Left cardiac atrium (tissue), 4 donors: ENCODE results near the gene SLC25A45. TPM values are rescaled to one million over a fixed set of nuclear protein-coding genes. Genes with fewer than 3 reads are reported as not detected.

Experiments used
- ATAC-seq, 2 donors: fragments of 200-7000 bp; cut with Tn5 transposase; one replicate each; pipeline ENCODE4 v1.9.1; 2020; ENCODE audit warnings: mild to moderate bottlenecking in 2 of 2, moderate library complexity in 2 of 2
- DNase-seq: peaks from one replicate; pipeline ENCODE4 v3.0.0-alpha.2; 2020
- intact Hi-C, 2 donors: fragments of 100-400 bp; cut with DNase I; formaldehyde crosslinking; loops; one replicate each; pipeline versions ENCODE4 v1.14.1 to v1.15.1; 2022 to 2023
- total RNA-seq, 2 donors: library from RNA; stranded (reverse); fragmentation: NEBNext Ultra II Directional; extraction: Animal tissue kit (Norgen Biotek cat#: 25700); gene quantifications; one replicate each; pipeline ENCODE4 v1.2.1, GENCODE V29; 2021
- donor health status: DM: no; HTN: yes; CAD: no.
- donor health status: DM: no; HTN: yes; CAD: no; lungs with severe emphysema.
- donor health status: DM: yes; HTN: yes; CAD: no.
- donor health status: Dilated cardiomyopathy.

The SLC25A45 gene
- total RNA-seq, 2 donors from 2014 or later = 4.1 to 7.2 TPM

DNA sequence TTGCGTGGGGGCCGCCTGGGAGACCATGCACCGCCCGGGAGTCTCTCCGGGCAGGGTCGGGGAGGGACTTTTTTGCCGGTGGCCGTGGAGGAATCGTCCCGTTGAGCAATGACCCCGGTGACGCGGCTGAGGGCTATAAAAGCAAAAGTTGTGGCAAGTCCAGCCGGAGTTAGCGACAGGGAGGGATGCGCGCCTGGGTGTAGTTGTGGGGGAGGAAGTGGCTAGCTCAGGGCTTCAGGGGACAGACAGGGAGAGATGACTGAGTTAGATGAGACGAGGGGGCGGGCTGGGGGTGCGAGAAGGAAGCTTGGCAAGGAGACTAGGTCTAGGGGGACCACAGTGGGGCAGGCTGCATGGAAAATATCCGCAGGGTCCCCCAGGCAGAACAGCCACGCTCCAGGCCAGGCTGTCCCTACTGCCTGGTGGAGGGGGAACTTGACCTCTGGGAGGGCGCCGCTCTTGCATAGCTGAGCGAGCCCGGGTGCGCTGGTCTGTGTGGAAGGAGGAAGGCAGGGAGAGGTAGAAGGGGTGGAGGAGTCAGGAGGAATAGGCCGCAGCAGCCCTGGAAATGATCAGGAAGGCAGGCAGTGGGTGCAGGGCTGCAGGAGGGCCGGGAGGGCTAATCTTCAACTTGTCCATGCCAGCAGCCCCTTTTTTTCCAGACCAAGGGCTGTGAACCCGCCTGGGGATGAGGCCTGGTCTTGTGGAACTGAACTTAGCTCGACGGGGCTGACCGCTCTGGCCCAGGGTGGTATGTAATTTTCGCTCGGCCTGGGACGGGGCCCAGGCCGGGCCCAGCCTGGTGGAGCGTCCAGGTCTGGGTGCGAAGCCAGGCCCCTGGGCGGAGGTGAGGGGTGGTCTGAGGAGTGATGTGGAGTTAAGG is 40.4 kb upstream of the SLC25A45 start, which contains the start of gene NEAT1:
Gene NEAT1 (plus strand): TSS at position 166 of the 883 bp plus-strand sequence.
- intact Hi-C loops = loop anchor here in 1 of 2 donors (2.0 to 5.0 kb wide), 2 partner anchors 49 to 74 kb away; no protein-coding TSS in a partner anchor
- DNase-seq (peak; percentile 95), ATAC-seq (peak; percentile 14 to 31)

DNA sequence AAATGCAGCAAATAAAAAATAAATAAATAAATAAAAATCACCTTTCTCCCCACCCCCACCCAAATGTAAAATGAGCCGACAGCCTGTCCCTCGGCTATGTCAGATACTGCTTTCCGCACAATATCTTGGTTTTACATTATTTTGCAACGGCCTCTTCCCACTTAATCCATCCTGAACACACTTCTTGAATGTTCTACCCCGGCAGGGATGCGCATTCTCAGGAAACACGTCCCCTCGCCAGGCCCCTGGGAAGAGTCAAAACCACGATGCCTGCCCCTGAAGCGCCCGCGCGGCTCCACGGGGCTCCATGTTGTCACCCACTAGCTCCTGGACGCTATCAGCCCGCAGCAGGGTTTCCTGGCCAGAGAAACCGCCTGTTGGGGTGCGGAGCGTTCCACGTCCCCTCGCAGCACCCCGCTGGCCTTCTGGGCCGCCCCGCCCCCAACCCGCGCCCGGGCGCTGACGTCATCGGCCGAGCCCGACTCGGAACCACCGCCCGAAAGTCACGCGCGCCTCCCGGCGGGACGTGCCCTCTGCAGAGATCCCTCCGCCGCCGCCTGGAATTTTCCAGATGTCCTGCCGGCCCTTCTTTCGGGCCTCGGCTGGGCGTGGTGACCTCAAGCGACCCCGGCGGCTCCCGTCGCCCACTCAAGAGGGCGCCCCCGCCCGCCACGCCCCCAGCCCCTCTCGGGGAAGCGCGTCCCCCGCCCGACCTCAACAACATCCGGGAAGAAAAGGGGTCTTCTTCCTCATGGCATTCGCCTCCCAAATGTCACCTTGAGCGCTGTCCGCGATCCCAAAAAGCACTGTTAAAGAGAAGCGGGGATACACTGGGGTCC is 39.6 kb upstream of the SLC25A45 start:
- intact Hi-C loops = loop anchor here in 1 of 2 donors (2.0 to 5.0 kb wide), 2 partner anchors 50 to 75 kb away; no protein-coding TSS in a partner anchor

DNA sequence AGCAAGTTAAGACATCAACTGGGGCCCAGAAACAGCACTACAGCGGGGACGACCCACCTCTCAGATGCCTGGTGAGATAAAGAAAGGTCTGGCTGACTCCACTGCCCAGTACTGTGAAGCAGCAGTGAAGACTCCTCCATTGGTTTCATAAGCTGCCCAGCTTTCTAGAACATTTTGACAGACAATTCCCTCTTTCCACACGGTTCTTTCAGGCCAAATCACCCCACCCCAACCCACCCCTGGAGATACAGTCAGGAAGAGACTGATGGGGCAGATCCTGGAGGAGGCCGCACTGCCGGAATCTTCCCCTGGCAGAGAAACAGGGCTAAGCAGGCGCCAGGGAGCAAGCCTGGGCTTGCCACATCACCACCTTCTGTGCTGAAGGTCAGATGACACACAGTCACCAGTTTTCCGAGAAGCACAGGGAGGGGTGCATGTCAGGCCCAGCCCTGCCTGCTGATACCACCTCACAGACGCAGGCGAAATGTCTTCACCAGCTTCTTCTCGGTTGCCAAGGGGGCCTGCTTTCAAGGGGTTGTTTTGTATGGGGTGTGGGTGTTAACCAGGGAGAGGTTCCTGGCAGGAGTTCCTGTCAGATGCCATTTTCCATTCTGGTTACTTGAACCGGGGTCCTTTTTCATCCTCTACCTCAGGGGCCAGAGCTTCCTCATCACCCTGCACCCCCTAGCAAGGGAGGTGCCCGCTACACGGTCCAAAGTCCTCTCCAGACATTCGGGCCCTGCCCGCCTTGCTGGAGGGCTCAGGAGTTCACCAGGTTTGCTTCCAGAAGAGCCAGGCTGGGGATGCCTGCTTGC is 38.7 kb upstream of the SLC25A45 start:
- peak; percentile 39 to 52 for ATAC-seq
- peak; percentile 96 for DNase-seq
- intact Hi-C loops = loop anchor here in 1 of 2 donors (5.0 kb wide), 1 partner anchor 51 kb away; no protein-coding TSS in a partner anchor

More for the DNA sequence above, 39.6 kb upstream of the SLC25A45 start:
- DNase-seq (peak; percentile 99), ATAC-seq (peak; percentile 44 to 53)

DNA sequence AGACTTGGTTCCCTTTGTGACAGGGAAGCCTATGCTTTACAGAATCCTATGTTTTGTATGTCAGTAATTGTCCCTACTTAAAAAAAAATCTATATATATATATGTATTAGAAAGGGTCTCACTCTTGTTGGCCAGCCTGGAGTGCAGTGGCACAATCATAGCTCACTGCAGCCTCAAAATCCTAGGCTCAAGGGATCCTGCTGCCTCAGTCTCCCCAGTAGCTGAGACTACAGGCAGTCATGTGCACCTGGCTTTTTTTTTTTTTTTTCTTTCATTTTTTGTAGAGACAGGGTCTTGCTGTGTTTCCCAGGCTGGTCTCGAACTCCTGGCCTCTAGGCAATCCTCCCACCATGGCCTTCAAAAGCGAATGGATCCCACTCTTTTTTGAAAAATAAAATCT is 38.1 kb upstream of the SLC25A45 start:
- ATAC-seq (no peak), DNase-seq (no peak)
- intact Hi-C loops = loop anchor here in 1 of 2 donors (5.0 kb wide), 1 partner anchor 52 kb away; no protein-coding TSS in a partner anchor

DNA sequence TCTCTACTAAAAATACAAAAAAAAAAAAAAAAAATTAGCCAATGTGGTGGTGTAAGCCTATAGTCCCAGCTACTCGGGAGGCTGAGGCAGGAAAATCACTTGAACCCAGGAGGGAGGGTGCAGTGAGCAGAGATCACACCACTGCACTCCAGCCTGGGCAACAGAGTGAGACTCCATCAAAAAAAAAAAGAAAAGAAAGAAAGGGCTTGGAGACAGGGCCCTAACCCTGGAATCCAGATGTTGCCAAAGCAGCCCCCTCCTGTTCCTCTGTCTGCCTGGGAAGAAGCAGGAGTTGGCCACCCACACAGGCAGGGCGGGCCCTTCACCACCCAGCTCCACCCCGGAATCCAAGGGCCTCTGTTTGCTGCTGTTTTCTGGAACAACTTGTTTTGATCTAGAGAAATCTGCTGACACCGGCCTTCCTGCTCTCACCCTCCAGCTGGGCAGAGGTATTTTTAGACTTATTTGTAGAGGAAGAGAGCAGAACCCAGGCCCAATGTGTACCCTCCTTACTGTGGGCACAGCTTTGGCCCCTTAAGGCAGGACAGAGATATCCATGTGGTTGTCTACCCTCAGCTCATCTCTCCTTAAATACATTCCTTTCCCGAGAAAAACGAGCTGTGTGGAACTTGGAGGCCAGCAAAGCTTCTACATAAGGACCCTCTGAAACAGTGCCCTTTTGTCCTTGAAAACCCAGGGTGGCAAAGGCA is 37.5 kb upstream of the SLC25A45 start:
- intact Hi-C loops = loop anchor here (5.0 kb wide), 3 partner anchors 38 to 87 kb away; partner anchors contain the start of gene SLC25A45 (in 1 of the 2)
- ATAC-seq (peak; percentile 23 to 40), DNase-seq (peak; percentile 93)

DNA sequence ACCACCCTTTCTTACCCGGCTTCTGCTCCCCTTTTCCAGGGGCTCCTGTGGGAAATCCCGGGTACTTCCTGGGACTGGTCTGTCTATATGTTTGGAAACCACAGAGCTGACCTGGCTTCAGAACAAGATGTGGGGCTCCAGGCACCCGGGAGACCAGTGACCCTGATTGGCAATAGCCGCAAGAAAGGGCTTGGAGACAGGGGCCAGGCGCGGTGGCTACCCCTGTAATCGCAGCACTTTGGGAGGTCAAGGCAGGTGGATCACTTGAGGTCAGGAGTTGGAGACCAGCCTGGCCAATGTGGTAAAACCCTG is 37.0 kb upstream of the SLC25A45 start:
- ATAC-seq (no peak), DNase-seq (peak; percentile 39)
- intact Hi-C loops = loop anchor here (5.0 kb wide), 2 partner anchors 37 to 88 kb away; partner anchors contain the start of gene SLC25A45 (in 1 of the 2)

DNA sequence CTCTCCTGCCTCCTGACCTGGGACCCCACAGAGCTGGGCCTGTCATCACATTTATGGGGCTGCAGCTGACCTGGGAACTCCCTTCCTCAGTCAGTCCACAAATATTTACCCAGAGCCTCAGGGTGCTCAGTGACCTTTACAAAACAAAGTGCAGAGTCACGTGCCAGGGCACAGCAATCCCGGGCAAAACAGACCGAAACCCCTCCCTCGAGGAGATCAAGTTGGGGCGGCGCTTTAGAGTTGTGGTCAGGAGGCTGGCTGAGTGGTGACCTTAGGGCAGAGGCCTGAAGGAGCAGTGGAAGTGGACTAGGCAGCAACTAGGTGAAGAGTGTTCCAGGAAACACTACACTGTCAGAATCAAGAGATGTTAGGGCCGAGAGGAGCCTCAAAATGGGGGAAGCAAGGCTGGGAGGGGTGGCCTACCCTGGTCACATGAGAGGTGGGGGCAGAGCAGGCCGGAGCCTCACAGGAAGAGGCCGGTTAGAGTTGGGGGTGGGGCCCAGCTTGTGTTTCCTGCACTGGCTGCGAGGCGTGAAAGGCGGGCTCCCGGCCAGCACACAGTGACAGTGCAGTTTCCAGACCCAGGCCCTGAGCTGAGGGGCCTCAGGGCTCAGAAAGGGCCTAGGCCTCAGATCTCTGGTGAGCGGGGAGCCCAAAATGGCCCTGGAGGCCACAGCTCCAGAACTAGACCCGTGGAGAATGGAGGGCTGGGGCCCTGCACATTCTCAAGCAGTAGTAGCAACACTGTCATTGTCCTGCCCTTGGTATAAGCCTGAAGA is 36.4 kb upstream of the SLC25A45 start:
- peak; percentile 99 for DNase-seq
- ATAC-seq = peak; percentile 42 to 51
- intact Hi-C loops = loop anchor here (5.0 kb wide), 2 partner anchors 37 to 88 kb away; partner anchors contain the start of gene SLC25A45 (in 1 of the 2)

DNA sequence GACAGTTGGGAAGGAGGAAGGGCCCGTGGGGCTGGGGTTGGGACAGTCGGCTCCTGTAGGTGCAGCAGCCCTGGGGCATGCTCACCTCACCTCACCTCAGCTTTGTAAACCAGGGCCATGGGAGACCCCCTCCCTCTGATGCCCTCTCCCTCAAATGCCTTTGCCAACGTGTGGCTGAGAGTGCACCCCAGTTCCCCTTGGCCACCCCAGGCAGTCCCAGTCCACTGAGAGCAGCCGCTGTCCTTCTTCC is 35.9 kb upstream of the SLC25A45 start:
- no peak for DNase-seq
- intact Hi-C loops = loop anchor here (5.0 kb wide), 2 partner anchors 36 to 89 kb away; partner anchors contain the start of gene SLC25A45 (in 1 of the 2)
- ATAC-seq = no peak

DNA sequence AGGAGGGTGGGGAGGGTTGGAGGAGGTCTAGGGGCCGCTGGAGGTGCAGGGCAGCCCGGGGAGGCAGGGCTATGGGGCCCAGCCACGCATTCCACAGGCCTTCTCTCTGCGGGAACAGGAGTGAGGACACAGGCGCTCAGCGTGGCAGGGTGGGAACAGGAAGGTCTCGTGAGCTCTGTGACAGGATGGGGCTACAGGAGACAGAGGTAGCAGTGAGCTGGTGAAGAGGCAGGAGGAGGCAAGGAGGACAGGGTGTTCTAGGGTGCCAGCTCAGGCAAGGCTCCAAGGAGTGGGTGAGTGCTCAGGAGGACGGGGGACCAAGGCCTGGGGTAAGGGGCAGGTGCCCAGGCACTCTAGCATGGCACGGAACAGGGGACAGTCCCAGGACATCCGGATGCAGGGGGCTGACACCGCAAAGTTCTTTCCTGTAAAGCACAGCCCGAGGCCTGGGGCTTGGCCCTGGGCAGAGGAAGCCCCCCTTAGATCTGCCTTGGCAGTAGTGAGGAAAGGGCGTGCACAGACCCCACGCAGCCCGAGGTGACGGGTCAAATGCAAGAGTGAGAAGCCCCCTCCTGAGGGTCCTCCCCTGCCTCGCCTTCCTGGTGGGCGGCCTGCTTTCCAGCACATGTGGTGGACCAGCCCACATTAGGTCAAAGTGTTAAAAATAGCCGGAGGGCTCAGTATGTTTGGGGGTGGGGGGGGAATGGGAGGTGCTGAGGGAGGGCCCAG is 35.4 kb upstream of the SLC25A45 start:
- peak; percentile 2 to 3 for ATAC-seq
- peak; percentile 72 for DNase-seq
- intact Hi-C loops = loop anchor here (2.0 to 5.0 kb wide), 3 partner anchors 36 to 93 kb away; partner anchors contain the start of gene SLC25A45 (in 1 of the 2)

DNA sequence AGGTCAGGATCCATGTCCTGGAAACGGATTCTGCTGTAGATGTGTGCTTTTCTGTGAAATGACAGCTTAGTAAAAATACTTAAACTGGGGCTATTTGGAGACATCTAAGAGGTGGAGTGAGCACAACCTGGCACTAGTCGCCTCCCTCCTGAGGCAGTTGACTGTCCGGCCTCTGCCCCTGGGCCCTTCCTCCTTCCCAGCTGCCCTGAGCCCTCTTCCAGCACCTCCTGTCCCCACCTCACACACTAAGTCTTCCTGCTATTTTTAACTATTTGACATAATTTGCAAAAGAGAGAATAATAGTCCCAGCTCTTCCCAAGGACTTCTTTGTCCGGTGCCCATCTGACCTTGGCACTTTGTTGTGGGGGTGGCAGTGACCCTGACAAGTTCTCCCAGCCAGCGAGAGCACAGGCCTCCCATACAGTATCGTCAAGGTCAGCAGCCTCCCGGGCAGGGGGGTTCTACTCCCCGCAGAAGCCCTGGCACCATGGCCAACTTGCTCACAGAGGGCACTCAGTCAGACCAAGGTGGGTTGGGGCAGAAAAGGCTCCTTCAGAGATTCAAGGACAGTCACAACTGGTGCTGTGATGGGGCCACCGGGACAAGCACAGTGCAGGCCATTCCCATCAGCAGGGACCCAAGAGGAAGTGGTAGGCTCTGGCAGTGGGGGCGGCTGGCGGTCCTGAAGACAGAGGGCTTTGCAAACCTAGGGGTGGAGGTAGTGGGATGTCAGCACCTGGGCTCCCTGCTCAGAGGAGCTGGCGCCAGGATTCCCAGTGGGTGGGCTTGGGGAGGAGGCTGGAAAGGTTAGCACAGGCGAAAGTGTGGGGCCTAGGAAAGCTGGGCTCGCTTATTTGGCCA is 34.6 kb upstream of the SLC25A45 start:
- DNase-seq (peak; percentile 54), ATAC-seq (no peak)
- intact Hi-C loops = loop anchor here (2.0 to 5.0 kb wide), 3 partner anchors 35 to 94 kb away; partner anchors contain the start of gene SLC25A45 (in 1 of the 2)

DNA sequence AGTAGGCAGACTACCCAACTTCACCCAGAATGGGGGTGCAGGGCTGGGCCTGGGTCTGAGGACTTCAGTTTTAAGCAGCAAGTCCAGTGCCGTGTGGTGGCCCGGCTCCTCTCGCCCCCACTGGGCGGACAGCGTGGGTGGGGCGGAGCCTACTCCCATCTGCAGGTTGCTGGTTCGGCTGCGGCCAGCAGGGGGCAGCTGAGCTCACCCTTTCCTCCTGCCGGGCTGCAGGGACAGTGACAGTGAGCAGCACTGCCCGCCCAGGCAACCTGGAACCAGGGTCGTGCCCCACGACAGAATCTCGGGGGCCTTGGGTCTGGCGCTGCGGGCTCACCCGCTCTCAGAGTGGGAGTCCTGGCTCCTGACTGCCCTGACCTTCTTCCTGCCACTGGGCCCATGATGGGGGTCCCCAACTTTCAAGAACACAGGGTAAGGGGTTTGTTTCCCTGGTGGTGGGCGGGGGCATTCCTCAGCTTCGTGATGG is 33.9 kb upstream of the SLC25A45 start:
- ATAC-seq (peak; percentile 33 to 45), DNase-seq (peak; percentile 93)
- intact Hi-C loops = loop anchor here (2.0 to 5.0 kb wide), 3 partner anchors 34 to 94 kb away; partner anchors contain the start of gene SLC25A45 (in 1 of the 2)

DNA sequence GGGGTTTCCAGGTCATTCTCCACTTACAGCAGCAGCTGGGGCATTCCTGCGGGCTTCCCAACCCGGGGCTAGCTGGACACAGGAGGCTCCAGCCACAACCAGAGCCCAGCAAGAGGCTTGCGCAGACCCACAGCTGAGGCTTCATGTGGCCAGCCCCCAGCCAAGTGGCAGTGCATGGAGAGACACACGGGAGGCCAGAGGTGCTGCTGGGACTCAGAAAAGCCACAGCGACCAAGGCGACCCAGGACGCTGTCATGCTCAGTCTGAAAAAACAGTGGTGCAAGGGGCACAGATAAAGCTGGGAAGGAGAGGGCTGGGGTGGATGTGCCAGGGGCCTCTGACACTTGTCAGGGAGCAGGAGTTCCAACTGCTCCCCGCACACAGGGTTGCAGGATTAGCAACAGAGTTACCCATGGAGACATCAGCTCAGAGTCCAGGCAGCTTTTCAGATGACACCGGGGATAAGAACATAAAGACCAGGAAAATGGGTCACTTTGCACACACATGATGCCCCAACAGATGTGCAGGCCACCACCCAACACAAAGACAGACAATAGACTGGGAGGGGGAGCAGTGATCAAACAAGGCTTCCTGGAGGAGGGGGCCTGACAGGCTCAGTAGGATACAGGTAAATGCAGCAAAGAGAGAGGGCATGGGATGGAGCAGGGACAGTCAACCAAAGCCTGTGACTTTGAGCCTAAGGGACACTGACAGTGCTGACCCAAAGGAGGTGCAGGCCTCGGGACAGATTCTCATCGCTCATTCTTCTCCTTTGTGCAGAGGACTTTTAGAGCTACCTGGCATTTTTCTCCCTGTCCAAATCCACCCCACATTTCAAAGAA is 33.3 kb upstream of the SLC25A45 start:
- no peak for ATAC-seq
- DNase-seq = peak; percentile 18
- intact Hi-C loops = loop anchor here (2.0 to 5.0 kb wide), 3 partner anchors 33 to 95 kb away; partner anchors contain the start of gene SLC25A45 (in 1 of the 2)

DNA sequence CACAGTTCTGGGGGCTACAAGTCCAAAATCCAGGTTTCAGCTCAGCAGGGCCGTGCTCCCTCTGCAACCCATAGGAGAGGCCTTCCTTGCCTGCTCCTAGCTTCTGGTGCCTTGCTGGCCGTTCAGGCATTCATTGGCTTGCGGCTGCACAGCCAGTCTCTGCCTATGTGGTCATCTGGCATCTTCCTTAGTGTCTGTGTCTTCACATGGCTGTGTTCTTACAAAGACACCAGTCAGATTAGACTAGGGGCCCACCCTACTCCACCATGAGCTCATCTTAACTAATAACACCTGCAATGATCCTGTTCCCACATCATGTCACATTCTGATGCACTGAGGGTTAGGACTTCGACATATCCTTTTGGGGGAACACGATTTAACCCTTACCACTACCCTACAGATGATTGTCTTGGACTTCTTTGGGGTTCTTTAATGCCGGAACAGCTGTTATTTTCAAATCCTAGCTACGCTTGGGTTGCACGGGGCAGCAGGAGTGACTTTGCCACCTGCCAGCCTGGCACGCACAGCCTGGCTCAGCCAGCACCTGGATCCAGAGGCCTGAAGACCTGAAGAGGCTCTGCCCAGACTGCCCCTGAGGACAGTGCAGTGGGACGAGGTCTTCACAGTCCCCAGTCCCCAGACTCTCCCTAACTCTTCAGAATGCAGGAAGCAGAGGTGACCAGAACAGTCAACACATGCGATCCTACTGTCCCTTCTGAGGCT is 32.5 kb upstream of the SLC25A45 start:
- intact Hi-C loops = loop anchor here (5.0 kb wide), 2 partner anchors 33 to 92 kb away; partner anchors contain the start of gene SLC25A45 (in 1 of the 2)
- no peak for ATAC-seq
- peak; percentile 18 for DNase-seq
